ENCODE measurements around the gene BMI1.
A peak's percentile ranks its signal among the peaks of the same experiment; 100 is the strongest.

The BMI1 gene

DNA sequence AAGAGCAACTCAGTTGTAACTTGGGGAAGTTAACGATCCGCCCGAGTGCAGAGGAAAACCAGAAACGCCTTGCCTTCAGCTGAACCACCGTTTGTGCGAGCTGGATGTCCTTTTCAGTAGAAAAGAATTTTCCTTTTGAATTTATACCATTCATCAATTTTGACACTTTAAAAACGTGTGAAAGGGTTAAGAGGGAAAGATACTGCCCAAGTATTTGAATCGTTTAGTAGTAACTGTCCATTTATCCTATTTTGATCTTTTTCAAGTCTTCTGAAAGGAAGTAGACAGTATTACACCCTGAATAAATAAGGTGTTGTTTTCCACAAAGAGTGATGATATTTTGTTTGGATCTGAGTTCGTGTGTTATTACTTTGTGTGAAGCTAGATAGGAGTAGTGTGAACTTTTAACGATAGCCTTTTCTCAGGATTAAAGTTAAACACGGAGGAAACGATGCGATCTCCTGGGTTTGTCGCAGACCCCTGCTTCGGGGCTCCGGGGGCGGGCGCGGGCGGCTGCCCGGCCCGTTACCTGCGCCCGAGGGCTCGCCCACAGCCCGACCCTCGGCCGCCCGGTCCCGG, 830 bp upstream of the BMI1 start:
- DNase-seq, result no peak

- peak; percentile 73 for DNase-seq
Observed at GRCh38 chr10:22321156-22321923, 441 bp downstream of the BMI1 start.

DNA sequence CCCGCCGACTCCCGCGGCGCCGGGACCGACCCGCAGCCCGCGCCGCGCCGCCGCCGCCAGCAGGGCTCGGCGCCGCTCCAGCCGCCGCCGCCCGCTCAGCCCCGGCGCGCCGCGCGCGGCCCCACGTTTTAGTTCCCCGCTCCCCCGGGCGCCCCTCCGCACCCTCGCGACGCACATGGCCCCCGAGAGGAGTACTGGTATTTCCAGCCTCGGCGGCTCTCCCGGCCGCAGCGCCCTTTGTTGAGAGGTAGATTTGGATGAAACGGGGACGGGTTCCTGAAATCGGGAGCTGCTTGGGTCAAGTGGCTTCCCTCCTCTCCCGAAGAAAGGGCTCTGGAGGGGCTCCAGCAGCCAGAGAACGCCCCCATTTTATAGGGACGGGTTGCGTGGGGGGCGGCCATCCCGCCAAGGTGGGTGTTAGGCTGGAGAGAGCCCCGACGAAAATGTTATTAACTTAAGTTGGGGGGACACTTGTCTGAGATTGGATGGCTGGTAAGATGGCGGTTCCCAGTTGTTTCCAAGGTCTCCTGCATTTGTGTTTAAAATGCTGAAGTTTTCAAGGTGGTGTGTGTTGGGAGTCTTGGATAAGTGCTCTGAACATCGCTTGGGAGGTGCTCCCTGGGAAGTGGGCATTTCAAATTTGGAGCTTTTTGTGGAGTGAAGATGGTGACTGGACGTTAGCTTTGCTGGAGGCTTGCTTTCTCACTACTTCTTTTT, 1.2 kb downstream of the BMI1 start:
- no peak for DNase-seq

DNA sequence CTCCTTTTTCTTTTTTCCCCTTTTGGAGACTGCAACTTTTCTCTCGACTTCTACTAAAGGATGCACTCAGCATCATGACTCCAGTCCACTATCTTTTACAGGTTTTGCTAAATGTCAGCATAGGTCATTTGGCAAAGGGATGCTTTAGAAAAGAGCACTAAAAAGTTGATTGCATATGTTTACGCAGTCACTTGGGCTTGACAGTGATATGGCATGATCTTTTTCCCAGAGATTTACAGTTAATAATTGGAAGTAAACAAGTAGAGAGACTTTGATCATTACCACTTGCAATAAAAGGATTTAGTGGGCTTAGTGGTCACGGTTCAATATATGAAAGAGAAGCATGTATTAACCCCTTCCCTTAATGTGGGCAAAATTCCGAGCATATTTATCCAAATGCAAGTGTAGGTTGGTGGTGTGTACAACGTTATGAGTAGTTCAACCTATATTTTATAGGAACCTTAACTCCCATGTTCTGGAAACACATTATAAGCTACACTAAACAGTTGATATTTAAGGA, 1.8 kb downstream of the BMI1 start:
- DNase-seq, result no peak

GRCh38 chr10:22323538-22324305, 2.8 kb downstream of the BMI1 start:
- DNase-seq, result no peak

- no peak for DNase-seq
Observed at GRCh38 chr10:22324413-22324812, 3.5 kb downstream of the BMI1 start.

- DNase-seq, result no peak
Observed at GRCh38 chr10:22324893-22325271, 4.0 kb downstream of the BMI1 start.

GRCh38 chr10:22325272-22326144, 4.6 kb downstream of the BMI1 start:
- DNase-seq, result peak; percentile 71

DNA sequence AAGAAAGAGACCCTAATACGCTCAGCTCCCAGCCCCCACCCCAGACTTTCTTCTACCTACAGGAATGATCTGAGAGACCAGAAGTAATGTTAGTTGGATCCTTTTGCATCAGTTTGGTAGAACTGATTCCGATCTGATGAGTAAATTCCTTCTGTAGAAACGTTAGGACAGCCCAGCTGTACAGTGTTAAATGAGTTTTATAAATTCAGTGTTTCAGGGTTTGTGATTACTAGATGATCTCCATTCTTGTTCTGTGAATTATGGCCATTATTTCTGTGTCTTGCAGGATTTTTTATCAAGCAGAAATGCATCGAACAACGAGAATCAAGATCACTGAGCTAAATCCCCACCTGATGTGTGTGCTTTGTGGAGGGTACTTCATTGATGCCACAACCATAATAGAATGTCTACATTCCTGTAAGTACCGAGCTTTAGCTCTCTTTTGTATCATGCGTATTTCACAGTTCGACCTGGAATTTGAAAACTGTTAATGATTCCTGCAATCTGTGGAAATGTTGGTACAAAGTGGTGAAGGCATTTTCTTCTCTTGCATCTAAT, 5.3 kb downstream of the BMI1 start:
- peak; percentile 37 for DNase-seq

DNA sequence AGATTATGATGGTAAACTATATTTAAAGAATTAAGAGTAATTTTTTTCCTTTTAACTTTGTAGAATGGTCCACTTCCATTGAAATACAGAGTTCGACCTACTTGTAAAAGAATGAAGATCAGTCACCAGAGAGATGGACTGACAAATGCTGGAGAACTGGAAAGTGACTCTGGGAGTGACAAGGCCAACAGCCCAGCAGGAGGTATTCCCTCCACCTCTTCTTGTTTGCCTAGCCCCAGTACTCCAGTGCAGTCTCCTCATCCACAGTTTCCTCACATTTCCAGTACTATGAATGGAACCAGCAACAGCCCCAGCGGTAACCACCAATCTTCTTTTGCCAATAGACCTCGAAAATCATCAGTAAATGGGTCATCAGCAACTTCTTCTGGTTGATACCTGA, 8.3 kb downstream of the BMI1 start:
- no peak for DNase-seq

GRCh38 chr10:22332116-22332692, 11.3 kb downstream of the BMI1 start:
- no peak for DNase-seq

DNA sequence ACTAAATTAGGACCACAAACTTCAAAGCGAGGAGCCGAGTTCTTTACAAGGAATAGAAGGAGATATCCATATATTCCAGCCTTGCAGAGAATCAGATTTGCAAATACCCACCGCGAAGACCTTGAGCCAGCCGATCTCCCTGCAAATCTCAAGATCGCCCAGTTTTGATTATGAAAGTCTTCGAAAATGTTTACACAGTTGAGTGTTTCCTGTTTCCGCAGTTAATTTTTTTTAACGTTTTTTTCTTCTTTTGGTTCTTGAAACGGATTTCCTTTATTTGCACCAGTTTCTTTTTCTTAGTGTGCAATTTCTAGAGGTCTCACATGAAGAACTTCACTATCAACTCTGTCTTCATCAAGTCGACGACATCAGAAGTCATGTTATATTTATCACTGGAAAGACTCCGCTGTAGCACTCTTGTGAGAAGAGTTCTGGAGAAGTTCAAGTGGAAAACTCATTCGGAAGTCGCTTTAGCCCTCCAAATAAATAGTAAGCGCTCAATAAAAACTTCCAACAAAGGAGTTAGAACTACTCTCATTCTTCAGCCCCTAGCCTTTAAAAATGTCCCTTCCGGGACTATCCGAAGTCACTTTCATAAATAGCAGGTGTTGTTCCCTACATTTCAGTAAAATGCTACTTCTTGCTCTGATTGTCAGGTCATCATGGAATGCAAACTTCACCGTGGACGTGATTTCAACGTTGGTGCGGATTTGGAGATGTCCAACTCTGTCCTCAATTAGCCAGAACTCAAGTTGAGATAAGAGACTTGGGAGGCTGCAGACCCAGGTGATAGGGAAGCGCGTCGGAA, 12.5 kb downstream of the BMI1 start:
- no peak for DNase-seq

- no peak for DNase-seq
Observed at GRCh38 chr10:22333975-22334282, 13.0 kb downstream of the BMI1 start.

GRCh38 chr10:22334414-22335172, 13.7 kb downstream of the BMI1 start:
- no peak for DNase-seq

GRCh38 chr10:22335173-22335933, 14.5 kb downstream of the BMI1 start:
- peak; percentile 62 for DNase-seq

DNA sequence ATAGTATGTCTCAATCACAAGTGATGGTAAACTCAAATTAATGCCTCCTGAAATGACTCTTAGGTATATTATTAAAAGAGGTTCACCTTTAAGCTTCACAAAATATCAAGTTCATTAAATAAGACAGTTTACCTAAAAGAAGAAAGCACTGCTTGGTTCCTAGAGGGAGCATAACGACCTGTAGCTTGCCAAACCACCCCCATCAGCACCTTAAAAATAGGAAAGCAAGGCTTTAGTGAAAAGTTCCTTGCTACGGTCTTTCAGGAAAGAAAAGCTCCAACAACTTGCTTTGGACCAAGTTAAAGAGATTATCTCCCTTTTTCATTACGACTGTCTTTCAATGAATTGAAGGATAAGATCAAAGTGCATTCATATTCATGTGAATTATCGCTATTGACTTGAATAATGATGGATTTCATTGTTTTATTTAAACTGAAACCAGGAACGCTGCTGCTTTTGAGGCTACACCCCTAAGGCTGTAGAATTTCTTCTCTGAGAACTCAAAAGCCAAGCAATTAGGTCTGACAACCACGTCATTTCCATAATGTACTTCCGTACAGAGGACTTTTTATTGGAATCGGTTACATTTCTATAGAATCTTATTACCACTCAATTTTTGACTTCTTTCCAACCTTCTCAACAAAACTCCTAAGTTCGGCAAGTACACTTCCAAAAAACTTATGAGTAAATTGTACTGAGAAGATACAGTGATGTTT, 17.4 kb downstream of the BMI1 start:
- DNase-seq, result no peak

GRCh38 chr10:22338931-22339330, 18.0 kb downstream of the BMI1 start:
- DNase-seq, result no peak

DNA sequence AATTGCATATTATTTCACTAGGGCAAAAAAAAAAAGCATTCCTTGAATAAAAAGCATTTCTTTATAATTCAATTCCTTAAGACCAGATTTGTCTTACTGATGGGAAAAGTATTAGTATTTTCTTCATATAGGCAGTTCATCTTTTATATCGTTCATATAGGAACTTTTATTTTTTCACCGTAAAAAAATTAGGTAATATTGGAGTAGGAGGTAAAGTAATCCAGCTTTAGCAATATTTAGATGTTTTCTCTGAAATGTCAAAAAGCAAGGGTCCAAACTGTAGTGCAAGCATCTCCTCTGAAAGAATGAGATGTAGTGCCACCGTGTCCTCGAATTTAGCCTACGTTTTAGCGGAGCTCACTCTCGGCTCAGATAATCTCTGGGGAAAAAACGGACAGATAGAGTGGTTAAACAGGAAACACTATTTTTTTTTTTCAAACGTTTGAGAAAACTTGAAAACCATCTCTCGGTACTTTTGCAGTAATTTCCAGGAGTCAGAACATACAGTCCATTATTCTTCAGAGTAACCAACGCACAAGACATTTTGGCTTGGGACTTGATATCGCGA, 18.9 kb downstream of the BMI1 start:
- no peak for DNase-seq

Data from fibroblast of skin of abdomen (primary cell).